Endothelial cell of umbilical vein (primary cell): ENCODE data around the gene PPP1R13L. TPM values are rescaled to one million over a fixed set of nuclear protein-coding genes. Genes with fewer than 3 reads are reported as not detected.

ENCODE experiments used
- BruUV-seq: library from RNA; stranded (reverse); fragments of 400-500 nt; replicated peaks from 2 replicates; lab custom pipeline; 2021; lab: Mats Ljungman, UMichigan
- CTCF ChIA-PET: fragments of 300-600, 350-600 bp; sonication (Branson Sonifier 250); formaldehyde crosslinking; loops from one replicate; lab custom pipeline; 2021; ENCODE audit warnings: antibody characterized with exemption, inconsistent platforms; lab: Charles Lee
- POLR2A ChIA-PET: fragments of 300-600, 350-600 bp; sonication (Branson Sonifier 250); formaldehyde crosslinking; loops from one replicate; lab custom pipeline; 2021; ENCODE audit warnings: antibody characterized with exemption, inconsistent platforms; lab: Charles Lee
- DNase-seq: peaks from one replicate; pipeline ENCODE4 v3.0.0-alpha.2; 2011; ENCODE audit warnings: low read depth, low spot score
- FAIRE-seq: peaks from 2 replicates; lab custom pipeline; 2011; peaks lifted over from hg19 to GRCh38; lab: Jason Lieb, UNC
- H2AFZ ChIP-seq: 2 replicates; pipeline ENCODE4 v1.6.0; 2012; ENCODE audit warnings: low read depth, low read length, control low read depth, inconsistent platforms
- H3K27ac ChIP-seq: 2 replicates; pipeline ENCODE4 v1.5.1; 2011; ENCODE audit warnings: low read depth, mild to moderate bottlenecking, control low read depth, low read length, moderate library complexity; ENCODE audit not compliant: insufficient read depth
- H3K27me3 ChIP-seq, 2 experiments: 2 replicates each; pipeline versions ENCODE4 v1.6.0 to v1.6.1; 2011; ENCODE audit warnings: low read length in 2 of 2, mixed read lengths in 1 of 2; ENCODE audit not compliant: control insufficient read depth in 2 of 2, insufficient read depth in 2 of 2
- H3K36me3 ChIP-seq, 2 experiments: 2 replicates in 1 of 2; 3 replicates in 1 of 2; pipeline ENCODE4 v1.5.1; 2011; ENCODE audit warnings: low read length in 2 of 2, mild to moderate bottlenecking in 1 of 2, moderate library complexity in 1 of 2; ENCODE audit not compliant: control insufficient read depth in 2 of 2, insufficient read depth in 2 of 2; ENCODE audit errors: extremely low read depth in 1 of 2
- H3K4me1 ChIP-seq: 3 replicates; pipeline ENCODE4 v1.5.1; 2011; ENCODE audit warnings: mild to moderate bottlenecking, low read length; ENCODE audit not compliant: control insufficient read depth, insufficient read depth; ENCODE audit errors: extremely low read depth
- H3K4me2 ChIP-seq: 2 replicates; pipeline ENCODE4 v1.6.1; 2011; ENCODE audit warnings: low read length, control low read depth, mixed read lengths; ENCODE audit not compliant: insufficient read depth
- H3K4me3 ChIP-seq, 3 experiments: fragments of 200-600 bp in 1 of 3; sonication (generic), shearing (Covaris generic) in 1 of 3; replicated peaks in 1 of 3; 2 replicates each; pipeline ENCODE4 v1.5.1; 2011 to 2016; ENCODE audit warnings: control low read depth in 3 of 3, low read length in 3 of 3, mild to moderate bottlenecking in 2 of 3, inconsistent platforms in 1 of 3, low read depth in 1 of 3, moderate library complexity in 1 of 3; ENCODE audit not compliant: insufficient read depth in 1 of 3
- H3K79me2 ChIP-seq: 2 replicates; pipeline ENCODE4 v1.6.0; 2012; ENCODE audit warnings: low read length, inconsistent platforms; ENCODE audit not compliant: control insufficient read depth, insufficient read depth
- H3K9ac ChIP-seq: replicated peaks from 2 replicates; pipeline ENCODE3; 2011; ENCODE audit warnings: low read length, control low read depth; ENCODE audit not compliant: insufficient read depth; ENCODE audit errors: extremely low read depth
- H3K9me1 ChIP-seq: replicated peaks from 3 replicates; pipeline ENCODE4 v1.6.0; 2011; ENCODE audit warnings: mild to moderate bottlenecking, low read length; ENCODE audit not compliant: control insufficient read depth, insufficient read depth; ENCODE audit errors: extremely low read depth
- H3K9me3 ChIP-seq: replicated peaks from 2 replicates; pipeline ENCODE4 v1.5.1; 2012; ENCODE audit warnings: low read length, inconsistent platforms; ENCODE audit not compliant: control insufficient read depth, insufficient read depth
- H4K20me1 ChIP-seq: replicated peaks from 2 replicates; pipeline ENCODE3; 2011; ENCODE audit warnings: mild to moderate bottlenecking, low read length; ENCODE audit not compliant: control insufficient read depth, insufficient read depth; ENCODE audit errors: extremely low read depth
- EZH2 ChIP-seq: IDR thresholded peaks from 2 replicates; pipeline ENCODE4 v1.6.1; 2012; ENCODE audit warnings: borderline replicate concordance, low read depth, mild to moderate bottlenecking, moderate library complexity, low read length, inconsistent platforms; ENCODE audit not compliant: severe bottlenecking
- FOS ChIP-seq: IDR thresholded peaks from 2 replicates; pipeline ENCODE4 v1.6.1; 2011; ENCODE audit warnings: mild to moderate bottlenecking, low read length, moderate library complexity, borderline replicate concordance; ENCODE audit not compliant: insufficient read depth
- GATA2 ChIP-seq: IDR thresholded peaks from 2 replicates; pipeline ENCODE4 v1.7.0; 2011; ENCODE audit warnings: low read depth, mild to moderate bottlenecking, moderate library complexity, mixed read lengths, low read length; ENCODE audit not compliant: insufficient read length, insufficient read depth
- JUN ChIP-seq: IDR thresholded peaks from 2 replicates; pipeline ENCODE4 v1.6.1; 2011; ENCODE audit warnings: borderline replicate concordance, low read depth; ENCODE audit not compliant: insufficient read length, insufficient read depth
- MYC ChIP-seq: IDR thresholded peaks from one replicate; pipeline ENCODE4 v1.6.1; 2011; ENCODE audit warnings: mild to moderate bottlenecking, low read depth, low read length
- POLR2A ChIP-seq: IDR thresholded peaks from 2 replicates; pipeline ENCODE4 v1.6.1; 2012; ENCODE audit warnings: low read depth, mild to moderate bottlenecking, control low read depth, low read length
- POLR2AphosphoS5 ChIP-seq: IDR thresholded peaks from 2 replicates; pipeline ENCODE4 v1.6.1; 2012; ENCODE audit warnings: low read depth, mild to moderate bottlenecking, control low read depth, low read length, moderate library complexity; ENCODE audit not compliant: insufficient read depth
- dilution Hi-C: fragments of 300-500 bp; cut with MboI; formaldehyde crosslinking; loops from one replicate; pipeline ENCODE4 v1.15.0; 2019; ENCODE audit warnings: low sequenced_read_pairs; ENCODE audit not compliant: extremely low pct_ligation_motif_present
- intact Hi-C: fragments of 100-400 bp; cut with micrococcal nuclease; formaldehyde crosslinking; loops from one replicate; pipeline ENCODE4 v1.10.0; 2022
- polyA plus RNA-seq, 4 experiments: library from polyadenylated mRNA; depleted of rRNA in 3 of 4; stranded (reverse) in 3 of 4; unstranded in 1 of 4; fragments of >200 nt; gene quantifications; 2 replicates each; pipeline versions ENCODE4 v1.2.1 to v1.2.3, GENCODE V29; 2011 to 2012; ENCODE audit warnings: missing spikeins in 1 of 4
- total RNA-seq: library from RNA; stranded (reverse); gene quantifications from 2 replicates; pipeline ENCODE4 v1.2.3, GENCODE V29; 2021
- TF ChIP-seq, protein P1 (sequence below), 2 donors: IDR thresholded peaks; 1 replicate in 1 of 2; 2 replicates in 1 of 2; pipeline ENCODE4 v1.5.1; 2011; ENCODE audit warnings: low read length in 2 of 2, mild to moderate bottlenecking in 2 of 2, moderate library complexity in 2 of 2, control low read depth in 1 of 2, inconsistent platforms in 1 of 2, low read depth in 1 of 2; ENCODE audit not compliant: insufficient read depth in 1 of 2; ENCODE audit errors: extremely low read depth in 1 of 2
- TF ChIP-seq, protein P2 (sequence below): IDR thresholded peaks from 2 replicates; pipeline ENCODE4 v1.6.1; 2011; ENCODE audit not compliant: insufficient read depth, insufficient read length

The PPP1R13L gene
- total and polyA plus RNA-seq, 2 donors (not counting 3 experiments of a cell fraction or from before 2014, with no cell fraction given) = 28.5 to 77.4 TPM

DNA sequence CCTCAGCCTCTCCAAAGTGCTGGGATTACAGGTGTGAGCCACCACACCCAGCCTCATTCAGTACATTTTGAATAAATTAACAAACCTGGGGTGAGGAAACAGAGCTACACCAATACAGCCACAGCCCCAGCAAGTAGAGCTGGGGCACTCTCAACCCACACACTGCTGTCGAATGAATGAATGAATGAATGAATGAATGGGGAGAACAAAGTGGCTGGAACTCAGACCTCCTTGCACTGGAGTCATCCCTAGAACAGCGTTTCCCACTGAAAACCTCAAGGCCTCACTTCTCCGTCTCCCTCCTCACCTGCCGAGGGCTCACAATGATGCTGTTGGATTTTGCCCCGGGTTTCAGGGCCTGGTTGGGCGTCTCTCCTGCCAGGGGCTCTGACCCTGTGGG, 16.0 kb upstream of the PPP1R13L start:
- Histone ChIP-seq H3K9me1 (no peaks in the 10 kb centered on the region), H3K4me1 (peaks cover 30% of the 10 kb centered on the region), H3K79me2 (peaks cover 27% of the 10 kb centered on the region), H3K27me3 (no peaks in the 10 kb centered on the region), H3K36me3 (peaks cover 2 to 11% of the 10 kb centered on the region in 2 experiments), H3K4me2 (no peak overlapping the region), H3K9me3 (no peaks in the 10 kb centered on the region), H4K20me1 (no peaks in the 10 kb centered on the region), H2AFZ (no peak overlapping the region), H3K4me3 (no peak overlapping the region), H3K9ac (no peak overlapping the region), H3K27ac (no peak overlapping the region)
- ChIA-PET CTCF (interaction anchor here (0.9 to 1.8 kb wide), 3 partner anchors 17 to 19 kb away, joined by 3 to 8 read pairs (median 4); no protein-coding TSS in a partner anchor), POLR2A (no interaction called here)
- dilution Hi-C loops = no loop called here
- TF ChIP-seq POLR2AphosphoS5 (no peak), EZH2 (no peak), JUN (no peak), MYC (no peak), GATA2 (no peak), POLR2A (no peak), FOS (no peak)
- TF ChIP-seq, protein P1, sequence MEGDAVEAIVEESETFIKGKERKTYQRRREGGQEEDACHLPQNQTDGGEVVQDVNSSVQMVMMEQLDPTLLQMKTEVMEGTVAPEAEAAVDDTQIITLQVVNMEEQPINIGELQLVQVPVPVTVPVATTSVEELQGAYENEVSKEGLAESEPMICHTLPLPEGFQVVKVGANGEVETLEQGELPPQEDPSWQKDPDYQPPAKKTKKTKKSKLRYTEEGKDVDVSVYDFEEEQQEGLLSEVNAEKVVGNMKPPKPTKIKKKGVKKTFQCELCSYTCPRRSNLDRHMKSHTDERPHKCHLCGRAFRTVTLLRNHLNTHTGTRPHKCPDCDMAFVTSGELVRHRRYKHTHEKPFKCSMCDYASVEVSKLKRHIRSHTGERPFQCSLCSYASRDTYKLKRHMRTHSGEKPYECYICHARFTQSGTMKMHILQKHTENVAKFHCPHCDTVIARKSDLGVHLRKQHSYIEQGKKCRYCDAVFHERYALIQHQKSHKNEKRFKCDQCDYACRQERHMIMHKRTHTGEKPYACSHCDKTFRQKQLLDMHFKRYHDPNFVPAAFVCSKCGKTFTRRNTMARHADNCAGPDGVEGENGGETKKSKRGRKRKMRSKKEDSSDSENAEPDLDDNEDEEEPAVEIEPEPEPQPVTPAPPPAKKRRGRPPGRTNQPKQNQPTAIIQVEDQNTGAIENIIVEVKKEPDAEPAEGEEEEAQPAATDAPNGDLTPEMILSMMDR (IDR thresholded peaks at IDR 0.05; ENCODE audit: extremely low read depth in 1 of 2, insufficient read depth in 1 of 2, low read depth in 1 of 2, low read length in 2 of 2) = no peak
- TF ChIP-seq, protein P2, sequence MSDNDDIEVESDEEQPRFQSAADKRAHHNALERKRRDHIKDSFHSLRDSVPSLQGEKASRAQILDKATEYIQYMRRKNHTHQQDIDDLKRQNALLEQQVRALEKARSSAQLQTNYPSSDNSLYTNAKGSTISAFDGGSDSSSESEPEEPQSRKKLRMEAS = no peak
- intact Hi-C loops = no loop called here
- FAIRE-seq (no peak), DNase-seq (no peak)
- BruUV-seq = no TSS peak
